HepG2 (cell line): ENCODE data around the gene JHY.

Experiments used
- CENPX ChIP-seq: sonication (generic); formaldehyde crosslinking; IDR thresholded peaks from 2 replicates; pipeline ENCODE4 v1.9.0; 2021; ENCODE audit warnings: mild to moderate bottlenecking, missing genetic modification reagents, moderate library complexity
- CREBL2 ChIP-seq: sonication (generic); formaldehyde crosslinking; IDR thresholded peaks from 2 replicates; pipeline ENCODE4 v1.8.1; 2023; ENCODE audit warnings: missing genetic modification reagents, mild to moderate bottlenecking, borderline replicate concordance
- CTCF ChIP-seq: sonication (generic); formaldehyde crosslinking; IDR thresholded peaks from 2 replicates; pipeline ENCODE4 v1.5.0; 2020; ENCODE audit warnings: mild to moderate bottlenecking, missing genetic modification reagents, moderate library complexity
- HES4 ChIP-seq: sonication (generic); formaldehyde crosslinking; IDR thresholded peaks from 2 replicates; pipeline ENCODE4 v1.9.0; 2021; ENCODE audit warnings: mild to moderate bottlenecking, missing genetic modification reagents, borderline replicate concordance
- NFYB ChIP-seq: sonication (generic); formaldehyde crosslinking; IDR thresholded peaks from 2 replicates; pipeline ENCODE4 v1.4.0; 2020; ENCODE audit warnings: missing genetic modification reagents
- NR2F1 ChIP-seq, 2 experiments: fragments of 450-650 bp in 1 of 2; formaldehyde crosslinking in 1 of 2; IDR thresholded peaks; 2 replicates each; pipeline versions ENCODE4 v1.5.0 to v1.6.1; 2016 to 2020; ENCODE audit warnings: mild to moderate bottlenecking in 1 of 2, missing compliant biosample characterization in 1 of 2, missing genetic modification reagents in 1 of 2, moderate library complexity in 1 of 2
- NR2F6 ChIP-seq, 2 experiments: IDR thresholded peaks; 2 replicates each; pipeline ENCODE4 v1.6.1; 2016; ENCODE audit warnings: antibody characterized with exemption in 1 of 2, mild to moderate bottlenecking in 1 of 2
- POLR2AphosphoS5 ChIP-seq: IDR thresholded peaks from 2 replicates; pipeline ENCODE4 v1.6.1; 2012; ENCODE audit warnings: low read depth, low read length
- ZFP36 ChIP-seq: fragments of 150-350 bp; IDR thresholded peaks from 2 replicates; pipeline ENCODE4 v1.6.1; 2018; ENCODE audit warnings: borderline replicate concordance, low read length, low read depth; ENCODE audit not compliant: partially characterized antibody
- ZNF232 ChIP-seq: sonication (generic); formaldehyde crosslinking; IDR thresholded peaks from 2 replicates; pipeline ENCODE4 v1.4.0; 2020; ENCODE audit warnings: missing genetic modification reagents, borderline replicate concordance
- ZNF3 ChIP-seq: IDR thresholded peaks from 2 replicates; pipeline ENCODE4 v1.7.0; 2017; ENCODE audit warnings: inconsistent platforms
- ZNF44 ChIP-seq: sonication (generic); formaldehyde crosslinking; IDR thresholded peaks from 2 replicates; pipeline ENCODE4 v1.5.1; 2020; ENCODE audit warnings: mild to moderate bottlenecking, missing genetic modification reagents

GRCh38 chr11:122837528-122838346 is 44.8 kb upstream of the JHY start:
- TF ChIP-seq POLR2AphosphoS5 (no peak), CREBL2 (CRISPR knock-in tag) (no peak), NR2F6 (IDR thresholded peaks at IDR 0.05) (no peak), NR2F6 (CRISPR knock-in tag; IDR thresholded peaks at IDR 0.05) (no peak), ZNF44 (CRISPR knock-in tag) (no peak), ZNF232 (no peak), NR2F1 (CRISPR knock-in tag; IDR thresholded peaks at IDR 0.05) (no peak), HES4 (no peak), NFYB (CRISPR knock-in tag) (no peak), CENPX (CRISPR knock-in tag) (no peak), ZFP36 (no peak), ZNF3 (CRISPR knock-in tag) (no peak), CTCF (CRISPR knock-in tag) (no peak)
